ENCODE measurements around the gene OR2T3. TPM values are rescaled to one million over a fixed set of nuclear protein-coding genes. Genes with fewer than 3 reads are reported as not detected.
"Not testable (repeated sequence)": the region's sequence is repeated elsewhere in the genome, so short reads cannot be mapped to it uniquely, and the experiment has no call there.

Gene OR2T3
- total and polyA plus RNA-seq, 2 of the 8 experiments (the other 6 are each of a cell fraction or from before 2014, with no cell fraction given), result not detected

DNA sequence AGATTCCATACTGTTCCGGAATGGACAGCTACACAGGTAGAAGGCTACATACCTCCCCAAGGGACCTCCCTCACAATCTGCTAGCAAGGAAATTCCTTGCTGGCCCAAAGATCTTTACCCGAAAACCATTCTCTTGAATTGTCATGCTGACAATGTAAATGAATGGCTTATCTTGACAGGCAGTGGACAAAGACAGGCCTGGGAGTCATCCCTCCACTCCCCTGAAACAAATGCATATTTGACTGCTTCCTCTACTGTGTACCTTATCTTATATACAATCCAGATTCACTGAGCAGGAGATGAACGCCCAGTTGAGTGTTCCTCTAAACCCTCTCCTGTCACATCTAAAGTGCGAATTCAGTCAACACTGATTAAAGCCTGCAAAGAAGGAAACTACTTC lies 28.5 kb upstream of the OR2T3 start:
- not testable (repeated sequence) for DNase-seq (ENCODE audit: low read depth in 1 of 2, low spot score in 2 of 2); FAIRE-seq
- WGBS, 2 experiments (ENCODE audit: extremely low coverage in 1 of 2, insufficient coverage in 1 of 2, insufficient read length in 1 of 2, insufficient replicate concordance in 2 of 2, low coverage in 1 of 2, low lambda C conversion rate in 2 of 2, missing lambda C conversion rate in 1 of 2), result 88% methylated on average over 4 of the region's 4 CpGs; no CpG with 5 or more reads in 1 of the 2 experiments

DNA sequence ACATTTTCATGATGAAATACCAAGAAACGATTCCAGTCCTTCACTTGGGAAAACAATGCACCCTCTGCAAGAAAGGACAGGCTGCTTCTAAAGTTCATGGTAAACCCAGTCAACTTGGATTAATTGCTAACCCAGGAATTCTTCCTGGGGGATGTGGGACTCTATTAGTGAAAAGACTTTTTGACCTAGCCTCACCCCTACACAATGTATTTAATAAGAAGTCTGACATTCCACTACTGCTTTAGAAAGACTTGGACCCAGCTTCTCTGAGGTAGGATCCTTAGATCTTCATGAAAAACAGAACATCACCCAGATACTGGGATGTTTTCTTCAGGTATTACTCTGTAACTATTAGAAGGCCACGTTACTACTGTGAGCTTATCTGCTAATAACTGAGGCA lies 27.8 kb upstream of the OR2T3 start, which contains the start of gene OR2T2:
TSS of gene OR2T2 (plus strand) at position 239 of the 400 bp plus-strand sequence. CDS start 7,161 bp downstream, outside the sequence.
- H4K5ac ChIP-seq (ENCODE audit: insufficient read length, low read depth, low read length); H4K8ac ChIP-seq (ENCODE audit: extremely low read depth, insufficient read depth, low read length); H3K27me3 ChIP-seq (replicated peaks in 1 of 4; ENCODE audit: control insufficient read depth in 3 of 4, extremely low read depth in 1 of 4, insufficient read depth in 3 of 4, low read length in 3 of 4); H4K91ac ChIP-seq (replicated peaks; ENCODE audit: insufficient read length, low read length); H3K27ac ChIP-seq (ENCODE audit: low read depth, low read length); H3K9ac ChIP-seq (replicated peaks in 1 of 4; ENCODE audit: extremely low read depth in 1 of 4, low read depth in 3 of 4, low read length in 3 of 4); H2AK5ac ChIP-seq (ENCODE audit: low read depth, low read length); H3K18ac ChIP-seq (ENCODE audit: extremely low read depth, low read length); H2BK20ac ChIP-seq (ENCODE audit: low read length); H3K14ac ChIP-seq (ENCODE audit: insufficient read length); H2BK12ac ChIP-seq (ENCODE audit: low read depth, low read length); H3K79me1 ChIP-seq (ENCODE audit: low read depth, low read length); POLR2A ChIA-PET (ENCODE audit: partially characterized antibody); H2BK120ac ChIP-seq (replicated peaks; ENCODE audit: low read depth, low read length); FAIRE-seq; H2BK15ac ChIP-seq (ENCODE audit: low read length); H3K4ac ChIP-seq (replicated peaks; ENCODE audit: insufficient read length, low read depth, low read length); H2AFZ ChIP-seq (ENCODE audit: low read length); CTCF ChIA-PET (ENCODE audit: partially characterized antibody); H2BK5ac ChIP-seq (ENCODE audit: low read depth, low read length); H3K36me3 ChIP-seq (ENCODE audit: control insufficient read depth in 2 of 4, insufficient read depth in 4 of 4, low read length in 3 of 4); H3K56ac ChIP-seq (replicated peaks; ENCODE audit: insufficient read length, low read depth, low read length); DNase-seq (ENCODE audit: low read depth in 1 of 2, low spot score in 2 of 2); H3K4me3 ChIP-seq (ENCODE audit: extremely low read depth in 1 of 4, insufficient read depth in 2 of 4, low read depth in 3 of 4, low read length in 4 of 4); H3K4me1 ChIP-seq (replicated peaks in 1 of 4; ENCODE audit: control insufficient read depth in 3 of 4, insufficient read depth in 4 of 4, low read length in 3 of 4); H4K20me1 ChIP-seq (replicated peaks in 1 of 2; ENCODE audit: control insufficient read depth in 1 of 2, insufficient read depth in 2 of 2, low read length in 2 of 2); H3K23ac ChIP-seq (ENCODE audit: insufficient read length); H3K79me2 ChIP-seq (ENCODE audit: control insufficient read depth in 1 of 2, insufficient read depth in 2 of 2, low read length in 2 of 2); H3K4me2 ChIP-seq (ENCODE audit: insufficient read depth in 1 of 2, low read depth in 2 of 2, low read length in 2 of 2); H3K23me2 ChIP-seq (ENCODE audit: low read depth, low read length): not testable (repeated sequence)
- 40% methylated on average over 1 of the region's 2 CpGs; no CpG with 5 or more reads in 1 of the 2 experiments for whole genome bisulfite sequencing, 2 experiments (ENCODE audit: extremely low coverage in 1 of 2, insufficient coverage in 1 of 2, insufficient read length in 1 of 2, insufficient replicate concordance in 2 of 2, low coverage in 1 of 2, low lambda C conversion rate in 2 of 2, missing lambda C conversion rate in 1 of 2)
- H3K9me3 ChIP-seq (ENCODE audit: insufficient read depth in 2 of 2, low read depth in 1 of 2, low read length in 1 of 2), result peaks cover 14 to 26% of the 10 kb centered on the region in 2 experiments

More for the DNA sequence above, 28.5 kb upstream of the OR2T3 start:
- H3K27ac ChIP-seq (ENCODE audit: low read depth, low read length); H2AFZ ChIP-seq (ENCODE audit: low read length); H3K27me3 ChIP-seq (replicated peaks in 1 of 4; ENCODE audit: control insufficient read depth in 3 of 4, extremely low read depth in 1 of 4, insufficient read depth in 3 of 4, low read length in 3 of 4); H3K56ac ChIP-seq (replicated peaks; ENCODE audit: insufficient read length, low read depth, low read length); H3K79me2 ChIP-seq (ENCODE audit: control insufficient read depth in 1 of 2, insufficient read depth in 2 of 2, low read length in 2 of 2); H2AK5ac ChIP-seq (ENCODE audit: low read depth, low read length); H3K79me1 ChIP-seq (ENCODE audit: low read depth, low read length); H3K23me2 ChIP-seq (ENCODE audit: low read depth, low read length); H2BK5ac ChIP-seq (ENCODE audit: low read depth, low read length); H3K4ac ChIP-seq (replicated peaks; ENCODE audit: insufficient read length, low read depth, low read length); H3K18ac ChIP-seq (ENCODE audit: extremely low read depth, low read length); H4K20me1 ChIP-seq (replicated peaks in 1 of 2; ENCODE audit: control insufficient read depth in 1 of 2, insufficient read depth in 2 of 2, low read length in 2 of 2); H3K23ac ChIP-seq (ENCODE audit: insufficient read length); POLR2A ChIA-PET (ENCODE audit: partially characterized antibody); CTCF ChIA-PET (ENCODE audit: partially characterized antibody); H3K4me1 ChIP-seq (replicated peaks in 1 of 4; ENCODE audit: control insufficient read depth in 3 of 4, insufficient read depth in 4 of 4, low read length in 3 of 4); H3K36me3 ChIP-seq (ENCODE audit: control insufficient read depth in 2 of 4, insufficient read depth in 4 of 4, low read length in 3 of 4); H4K91ac ChIP-seq (replicated peaks; ENCODE audit: insufficient read length, low read length); H3K4me3 ChIP-seq (ENCODE audit: extremely low read depth in 1 of 4, insufficient read depth in 2 of 4, low read depth in 3 of 4, low read length in 4 of 4); H4K5ac ChIP-seq (ENCODE audit: insufficient read length, low read depth, low read length); H3K9ac ChIP-seq (replicated peaks in 1 of 4; ENCODE audit: extremely low read depth in 1 of 4, low read depth in 3 of 4, low read length in 3 of 4); H2BK12ac ChIP-seq (ENCODE audit: low read depth, low read length); H2BK15ac ChIP-seq (ENCODE audit: low read length); H2BK20ac ChIP-seq (ENCODE audit: low read length); H2BK120ac ChIP-seq (replicated peaks; ENCODE audit: low read depth, low read length); H3K4me2 ChIP-seq (ENCODE audit: insufficient read depth in 1 of 2, low read depth in 2 of 2, low read length in 2 of 2); H3K14ac ChIP-seq (ENCODE audit: insufficient read length); H4K8ac ChIP-seq (ENCODE audit: extremely low read depth, insufficient read depth, low read length): not testable (repeated sequence)
- peaks cover 18 to 26% of the 10 kb centered on the region in 2 experiments for H3K9me3 ChIP-seq (ENCODE audit: insufficient read depth in 2 of 2, low read depth in 1 of 2, low read length in 1 of 2)
